ENCODE data around the gene PFDN2.

GRCh38 chr1:161131523-161132409, 13.9 kb upstream of the PFDN2 start:
- TF ChIP-seq POLR2A (IDR thresholded peaks at IDR 0.05) (peak in 1 of 2 donors; percentile 12), CTCF (IDR thresholded peaks at IDR 0.05) (no peak)

All from thyroid gland (tissue), 4 donors.